Erythroblast (primary cell): Measurements from ENCODE around the gene EIF4A2.

Source experiments
- GATA1 ChIP-seq: IDR thresholded peaks from 2 replicates; pipeline ENCODE4 v1.6.1; 2011; ENCODE audit warnings: low read depth, mild to moderate bottlenecking, control low read depth, low read length, moderate library complexity
- POLR2A ChIP-seq: IDR thresholded peaks from 2 replicates; pipeline ENCODE4 v1.6.1; 2011; ENCODE audit warnings: mild to moderate bottlenecking, low read length

GRCh38 chr3:186818516-186818915 is 35.1 kb downstream of the EIF4A2 start:
- TF ChIP-seq GATA1 (no peak), POLR2A (no peak)
